Measurements from ENCODE around the gene USP49. TPM values are rescaled to one million over a fixed set of nuclear protein-coding genes. Genes with fewer than 3 reads are reported as not detected.

USP49 gene
- total RNA-seq, 4 donors from 2014 or later = 0.27 to 2.8 (median 1.1) TPM

GRCh38 chr6:41783106-41783780, 111.9 kb downstream of the USP49 start:
- no peak overlapping the region for H3K27ac ChIP-seq
- no peak overlapping the region for H3K4me3 ChIP-seq
- intact Hi-C loops (cut with DNase I; ENCODE audit: low total_unique reads) = loop anchor here (10.0 kb wide), 2 partner anchors 78 to 708 kb away; partner anchors contain the start of genes NFYA and OARD1
- H3K36me3 ChIP-seq = no peaks in the 10 kb centered on the region
- in situ Hi-C loops (cut with MboI; ENCODE audit: low sequenced_read_pairs in 4 of 4) = loop anchor here (5.0 to 10.0 kb wide), 3 partner anchors 142 to 262 kb away; partner anchors contain the start of genes BYSL (in 2 of the 4) and MED20 (in 2 of the 4)
- H3K9me3 ChIP-seq = no peaks in the 10 kb centered on the region
- DNase-seq (no peak), ATAC-seq (no peak)
- TF ChIP-seq POLR2A (IDR thresholded peaks at IDR 0.05) (no peak), CTCF (IDR thresholded peaks at IDR 0.05 in 4 of 5, conservative IDR thresholded peaks at IDR 0.05 in 1 of 5) (no peak)
- H3K4me1 ChIP-seq = peaks cover 27 to 33% of the 10 kb centered on the region in 2 donors
- no peaks in the 10 kb centered on the region for H3K27me3 ChIP-seq

DNA sequence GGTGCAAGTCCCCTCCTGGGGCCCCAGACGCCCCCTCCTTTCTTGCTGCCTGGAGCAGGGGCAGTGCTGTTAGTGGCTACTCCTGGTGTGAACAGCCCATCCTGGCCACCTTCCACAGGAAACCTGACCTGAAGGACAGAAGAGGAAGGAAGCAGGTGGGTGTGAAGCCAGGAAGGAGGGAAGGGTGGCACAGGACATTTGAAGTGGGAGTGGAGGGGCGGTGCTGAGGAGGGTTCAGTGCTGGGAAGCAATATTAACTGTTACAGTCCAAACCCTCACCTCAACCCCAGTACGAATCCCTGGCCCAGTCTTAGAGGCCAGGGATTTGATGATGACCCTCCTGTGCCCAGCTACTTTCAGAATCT, 113.8 kb downstream of the USP49 start:
- Histone ChIP-seq H3K4me3 (peak overlapping the region; percentile 82 to 91 (median 86)), H3K27ac (peak overlapping the region; percentile 83 to 90 (median 88)), H3K9me3 (no peaks in the 10 kb centered on the region), H3K4me1 (peaks cover 27 to 33% of the 10 kb centered on the region in 2 donors), H3K27me3 (no peaks in the 10 kb centered on the region), H3K36me3 (peaks cover 0 to 12% of the 10 kb centered on the region in 2 donors)
- TF ChIP-seq CTCF (IDR thresholded peaks at IDR 0.05 in 4 of 5, conservative IDR thresholded peaks at IDR 0.05 in 1 of 5) (no peak), POLR2A (IDR thresholded peaks at IDR 0.05) (no peak)
- DNase-seq (peak in 1 of 2 donors; percentile 60), ATAC-seq (no peak)
- in situ Hi-C loops (cut with MboI; ENCODE audit: low sequenced_read_pairs in 4 of 4) (loop anchor here (5.0 to 10.0 kb wide), 3 partner anchors 143 to 263 kb away; partner anchors contain the start of genes BYSL (in 2 of the 4) and MED20 (in 2 of the 4)), intact Hi-C loops (cut with DNase I; ENCODE audit: low total_unique reads) (loop anchor here (10.0 kb wide), 2 partner anchors 77 to 707 kb away; partner anchors contain the start of genes NFYA and OARD1)

- no peak for TF ChIP-seq POLR2A (IDR thresholded peaks at IDR 0.05)
- no peak for TF ChIP-seq CTCF (IDR thresholded peaks at IDR 0.05 in 4 of 5, conservative IDR thresholded peaks at IDR 0.05 in 1 of 5)
- Histone ChIP-seq H3K27me3 (no peaks in the 10 kb centered on the region), H3K36me3 (peaks cover 0 to 17% of the 10 kb centered on the region in 2 donors), H3K4me3 (peak within 1 kb of the TSS; percentile 82 to 91 (median 86)), H3K9me3 (no peaks in the 10 kb centered on the region), H3K4me1 (peaks cover 23 to 27% of the 10 kb centered on the region in 2 donors), H3K27ac (peak within 1 kb of the TSS; percentile 83 to 90 (median 88))
- intact Hi-C loops (cut with DNase I; ENCODE audit: low total_unique reads) (loop anchor here (1.0 to 10.0 kb wide), 3 partner anchors 76 to 706 kb away; partner anchors contain the start of genes NFYA and OARD1), in situ Hi-C loops (cut with MboI; ENCODE audit: low sequenced_read_pairs in 4 of 4) (loop anchor here (5.0 to 10.0 kb wide), 3 partner anchors 144 to 264 kb away; partner anchors contain the start of genes BYSL (in 2 of the 4) and MED20 (in 2 of the 4))
- ATAC-seq = peak; percentile 18 to 29
- peak; percentile 22 to 37 for DNase-seq
Observed at GRCh38 chr6:41780551-41781365, 114.4 kb downstream of the USP49 start, which contains the start of gene PRICKLE4. Gene PRICKLE4 (plus strand): TSS chr6:41780782. CDS start chr6:41783474, 2,692 bp downstream.

- Histone ChIP-seq H3K4me3 (peak within 1 kb of the TSS; percentile 82 to 91 (median 86)), H3K9me3 (no peaks in the 10 kb centered on the region), H3K27me3 (no peaks in the 10 kb centered on the region), H3K4me1 (peaks cover 19 to 24% of the 10 kb centered on the region in 2 donors), H3K27ac (peak within 1 kb of the TSS; percentile 83 to 90 (median 88)), H3K36me3 (peaks cover 0 to 25% of the 10 kb centered on the region in 2 donors)
- DNase-seq = peak; percentile 98
- intact Hi-C loops (cut with DNase I; ENCODE audit: low total_unique reads) (loop anchor here (1.0 to 10.0 kb wide), 8 partner anchors 45 to 705 kb away; partner anchors contain the start of genes FOXP4, NFYA, OARD1 and TFEB), in situ Hi-C loops (cut with MboI; ENCODE audit: low sequenced_read_pairs in 4 of 4) (loop anchor here (5.0 to 10.0 kb wide), 5 partner anchors 145 to 265 kb away; partner anchors contain the start of genes BYSL (in 2 of the 4) and MED20 (in 2 of the 4))
- peak; percentile 90 to 94 for ATAC-seq
- TF ChIP-seq CTCF (IDR thresholded peaks at IDR 0.05 in 4 of 5, conservative IDR thresholded peaks at IDR 0.05 in 1 of 5) (peak; percentile 93 to 97 (median 95)), POLR2A (IDR thresholded peaks at IDR 0.05) (peak in 1 of 2 donors; percentile 51)
Observed at GRCh38 chr6:41779788-41780550, 115.2 kb downstream of the USP49 start, which contains the start of gene FRS3. Gene FRS3 (minus strand): TSS chr6:41779900. CDS start chr6:41776987, 2,913 bp downstream.
